Measurements from ENCODE around the gene PRKAG2. TPM values are rescaled to one million over a fixed set of nuclear protein-coding genes. Genes with fewer than 3 reads are reported as not detected.

Gene PRKAG2
- total RNA-seq, 1 donor from 2014 or later = 35.4 TPM

DNA sequence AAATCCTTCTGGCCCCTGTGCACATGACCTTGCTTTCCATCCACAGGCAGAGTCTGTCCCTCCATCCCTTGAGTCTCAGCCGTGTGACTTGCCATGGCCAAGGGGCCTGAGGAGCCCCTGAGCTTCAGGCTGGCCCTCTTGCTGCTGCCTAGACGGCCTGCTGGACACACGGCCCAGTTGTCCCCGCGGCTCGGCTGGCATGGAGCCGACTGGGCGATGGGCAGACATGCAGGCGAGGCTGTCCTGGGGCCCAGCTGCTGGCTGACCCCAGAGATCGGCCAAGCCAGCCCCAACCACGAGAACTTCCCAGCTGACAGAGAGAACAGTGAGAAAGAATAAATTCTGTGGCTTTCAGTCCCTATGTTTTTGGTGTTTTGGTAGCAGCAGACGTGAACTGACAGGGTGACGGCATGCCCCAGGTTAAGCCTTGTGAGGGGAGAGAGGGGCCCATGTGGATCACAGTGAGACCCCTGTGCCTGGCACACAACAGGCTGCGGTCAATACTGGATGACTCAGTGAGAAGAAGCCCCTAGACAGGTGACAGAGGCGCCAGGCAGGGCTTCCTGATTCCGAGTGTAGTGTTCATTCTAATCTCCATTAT, 11.7 kb downstream of the PRKAG2 start:
- no peaks in the 10 kb centered on the region for H3K36me3 ChIP-seq
- H3K4me3 ChIP-seq = no peak overlapping the region
- intact Hi-C loops (cut with DNase I) = no loop called here
- no peaks in the 10 kb centered on the region for H3K27me3 ChIP-seq (ENCODE audit: low read depth)
- ATAC-seq (no peak), DNase-seq (no peak)
- peaks cover 31% of the 10 kb centered on the region for H3K4me1 ChIP-seq
- no peak overlapping the region for H3K27ac ChIP-seq
- H3K9me3 ChIP-seq = no peaks in the 10 kb centered on the region
- TF ChIP-seq, protein P1, sequence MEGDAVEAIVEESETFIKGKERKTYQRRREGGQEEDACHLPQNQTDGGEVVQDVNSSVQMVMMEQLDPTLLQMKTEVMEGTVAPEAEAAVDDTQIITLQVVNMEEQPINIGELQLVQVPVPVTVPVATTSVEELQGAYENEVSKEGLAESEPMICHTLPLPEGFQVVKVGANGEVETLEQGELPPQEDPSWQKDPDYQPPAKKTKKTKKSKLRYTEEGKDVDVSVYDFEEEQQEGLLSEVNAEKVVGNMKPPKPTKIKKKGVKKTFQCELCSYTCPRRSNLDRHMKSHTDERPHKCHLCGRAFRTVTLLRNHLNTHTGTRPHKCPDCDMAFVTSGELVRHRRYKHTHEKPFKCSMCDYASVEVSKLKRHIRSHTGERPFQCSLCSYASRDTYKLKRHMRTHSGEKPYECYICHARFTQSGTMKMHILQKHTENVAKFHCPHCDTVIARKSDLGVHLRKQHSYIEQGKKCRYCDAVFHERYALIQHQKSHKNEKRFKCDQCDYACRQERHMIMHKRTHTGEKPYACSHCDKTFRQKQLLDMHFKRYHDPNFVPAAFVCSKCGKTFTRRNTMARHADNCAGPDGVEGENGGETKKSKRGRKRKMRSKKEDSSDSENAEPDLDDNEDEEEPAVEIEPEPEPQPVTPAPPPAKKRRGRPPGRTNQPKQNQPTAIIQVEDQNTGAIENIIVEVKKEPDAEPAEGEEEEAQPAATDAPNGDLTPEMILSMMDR (IDR thresholded peaks at IDR 0.05) = no peak

DNA sequence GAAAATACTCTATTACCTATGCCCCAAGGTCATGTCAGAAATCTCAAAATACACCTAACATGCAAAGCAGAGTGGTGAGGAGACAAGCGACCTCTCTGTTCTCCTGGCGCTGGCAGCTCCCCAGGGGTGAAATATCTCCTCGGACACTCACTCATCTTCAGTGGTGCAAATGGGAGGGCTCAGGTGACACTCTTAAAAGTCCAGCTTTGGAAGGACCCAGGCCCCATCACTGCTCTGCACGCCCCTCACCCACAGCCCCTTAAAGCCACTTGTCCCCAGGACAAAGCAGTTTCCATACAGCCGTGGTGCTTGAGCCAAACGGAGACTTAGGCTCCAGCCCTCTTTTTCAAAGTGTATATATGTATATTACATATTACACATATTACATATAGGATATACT, 12.4 kb downstream of the PRKAG2 start:
- ATAC-seq = no peak

DNA sequence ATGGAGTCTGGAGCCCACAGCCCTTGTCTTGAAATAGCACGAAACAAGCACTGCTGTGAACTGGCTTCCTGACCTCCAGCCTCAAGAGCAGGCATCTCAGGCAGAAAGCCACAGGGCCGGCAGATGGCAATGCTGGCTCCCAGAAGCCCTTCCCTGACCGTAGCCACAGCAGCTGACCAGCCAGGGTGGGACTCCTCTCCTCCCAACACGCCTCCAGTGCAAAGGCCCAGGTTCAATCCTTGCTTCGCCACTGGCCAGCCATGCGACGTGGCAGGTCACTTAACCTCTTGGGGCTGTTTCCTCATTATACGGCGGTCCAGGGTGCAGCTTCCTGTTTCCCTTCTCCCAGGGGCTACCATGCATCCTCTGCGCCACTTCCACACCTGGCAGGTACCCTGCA, 12.8 kb downstream of the PRKAG2 start:
- no peak overlapping the region for H3K27ac ChIP-seq
- TF ChIP-seq, protein P1 (IDR thresholded peaks at IDR 0.05) = no peak
- DNase-seq (no peak), ATAC-seq (no peak)
- H3K4me3 ChIP-seq = no peak overlapping the region
- H3K27me3 ChIP-seq (ENCODE audit: low read depth) = no peaks in the 10 kb centered on the region
- H3K36me3 ChIP-seq = peaks cover 5% of the 10 kb centered on the region
- peaks cover 23% of the 10 kb centered on the region for H3K4me1 ChIP-seq
- H3K9me3 ChIP-seq = no peaks in the 10 kb centered on the region
- intact Hi-C loops (cut with DNase I) = no loop called here

More for the DNA sequence above, 12.4 kb downstream of the PRKAG2 start:
- DNase-seq = no peak
- intact Hi-C loops (cut with DNase I) = no loop called here
- TF ChIP-seq, protein P1 (IDR thresholded peaks at IDR 0.05) = no peak
- H3K9me3 ChIP-seq = no peaks in the 10 kb centered on the region
- H3K4me1 ChIP-seq = peaks cover 28% of the 10 kb centered on the region
- no peak overlapping the region for H3K4me3 ChIP-seq
- H3K36me3 ChIP-seq = no peaks in the 10 kb centered on the region
- no peak overlapping the region for H3K27ac ChIP-seq
- no peaks in the 10 kb centered on the region for H3K27me3 ChIP-seq (ENCODE audit: low read depth)

DNA sequence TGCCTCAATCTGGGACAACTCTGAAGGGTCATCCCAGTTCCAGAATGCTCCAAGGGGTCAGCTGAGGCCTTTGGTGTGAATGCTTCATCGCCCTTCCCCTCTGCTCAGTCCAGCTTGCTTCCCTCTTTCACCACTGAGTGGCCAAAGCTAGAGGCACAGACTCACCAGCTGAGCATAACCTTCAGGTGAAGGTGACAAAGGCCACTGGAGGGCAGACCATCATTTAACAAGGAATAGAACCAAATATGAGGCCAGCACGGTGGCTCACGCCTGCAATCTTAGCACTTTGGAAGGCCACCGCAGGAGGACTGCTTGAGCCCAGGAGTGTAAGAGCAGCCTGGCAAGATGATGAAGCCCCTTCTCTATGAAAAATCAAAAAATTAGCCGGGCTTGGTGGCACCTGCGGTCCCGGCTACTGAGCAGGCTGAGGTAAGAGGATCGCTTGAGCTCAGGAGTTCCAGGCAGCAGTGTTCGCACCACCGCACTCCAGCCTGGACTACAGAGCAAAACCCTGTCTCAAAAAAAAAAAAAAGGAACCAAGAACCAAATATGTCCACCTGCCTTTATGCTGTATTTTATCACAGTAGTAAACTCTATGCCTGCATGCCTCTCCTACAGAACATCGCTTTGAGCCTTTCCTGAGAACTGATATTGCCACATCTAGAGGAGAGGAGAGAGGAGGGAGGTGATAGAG, 13.4 kb downstream of the PRKAG2 start:
- ATAC-seq = peak in 1 of 2 donors; percentile 28
- intact Hi-C loops (cut with DNase I) = no loop called here

DNA sequence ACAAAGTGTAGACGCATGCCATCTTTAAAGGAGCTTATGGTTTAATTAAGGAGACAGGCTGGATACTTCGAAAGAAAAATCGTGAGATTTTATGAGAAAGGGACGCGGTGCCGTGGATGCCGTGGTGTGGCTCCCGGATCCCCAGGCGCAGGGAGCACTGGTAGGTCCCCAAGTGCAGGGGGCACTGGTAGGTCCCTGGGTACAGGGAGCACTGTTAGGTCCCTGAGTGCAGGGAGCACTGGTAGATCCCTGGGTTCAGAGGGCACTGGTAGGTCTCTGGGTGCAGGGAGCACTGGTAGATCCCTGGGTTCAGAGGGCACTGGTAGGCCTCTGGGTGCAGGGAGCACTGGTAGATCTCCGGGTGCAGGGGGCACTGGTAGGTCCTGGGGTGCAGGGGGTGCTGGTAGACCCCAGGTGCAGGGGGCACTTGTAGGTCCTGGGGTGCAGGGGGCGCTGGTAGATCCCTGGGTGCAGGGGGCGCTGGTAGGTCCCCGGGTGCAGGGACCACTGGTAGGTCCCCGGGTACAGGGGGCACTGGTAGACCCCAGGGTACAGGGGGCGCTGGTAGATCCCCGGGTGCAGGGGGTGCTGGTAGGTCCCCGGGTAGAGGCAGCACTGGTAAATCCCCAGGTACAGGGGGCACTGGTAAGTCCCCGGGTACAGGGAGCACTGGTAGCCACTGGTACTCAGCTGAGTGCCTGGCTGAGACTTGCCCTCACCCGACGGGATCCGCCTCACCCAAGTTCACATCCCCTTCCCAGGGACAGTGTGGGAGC, 14.1 kb downstream of the PRKAG2 start:
- Histone ChIP-seq H3K27ac (no peak overlapping the region), H3K9me3 (no peaks in the 10 kb centered on the region), H3K36me3 (peaks cover 6% of the 10 kb centered on the region), H3K27me3 (ENCODE audit: low read depth) (no peaks in the 10 kb centered on the region), H3K4me3 (no peak overlapping the region), H3K4me1 (peaks cover 18% of the 10 kb centered on the region)
- intact Hi-C loops (cut with DNase I) = no loop called here
- ATAC-seq = no peak
- DNase-seq = no peak
- TF ChIP-seq, protein P1 (IDR thresholded peaks at IDR 0.05) = no peak

More for the DNA sequence above, 13.4 kb downstream of the PRKAG2 start:
- H3K27ac ChIP-seq = no peak overlapping the region
- H3K4me1 ChIP-seq = peaks cover 21% of the 10 kb centered on the region
- no peaks in the 10 kb centered on the region for H3K9me3 ChIP-seq
- no peak overlapping the region for H3K4me3 ChIP-seq
- peaks cover 6% of the 10 kb centered on the region for H3K36me3 ChIP-seq
- TF ChIP-seq, protein P1 (IDR thresholded peaks at IDR 0.05) = no peak
- H3K27me3 ChIP-seq (ENCODE audit: low read depth) = no peaks in the 10 kb centered on the region
- DNase-seq = no peak

Data from lower lobe of right lung (tissue), 2 donors.